GM12878 (cell line): ENCODE measurements around the gene ZNF574. TPM values are rescaled to one million over a fixed set of nuclear protein-coding genes. Genes with fewer than 3 reads are reported as not detected.

Source experiments
- ATAC-seq: fragments of 200-7000 bp; cut with Tn5 transposase; 3 replicates; pipeline ENCODE4 v1.9.1; 2020; ENCODE audit warnings: mild to moderate bottlenecking, moderate library complexity
- BruUV-seq: library from RNA; stranded (reverse); fragments of 400-500 nt; replicated peaks from 2 replicates; lab custom pipeline; 2021; lab: Mats Ljungman, UMichigan
- CTCF ChIA-PET: fragments of 300-600 bp; sonication (Branson Sonifier 250); formaldehyde crosslinking; extraction: SDS; loops from one replicate; lab custom pipeline; 2021; ENCODE audit warnings: inconsistent platforms; lab: Yijun Ruan, JAX
- POLR2A ChIA-PET: fragments of 350-600 bp; formaldehyde crosslinking; extraction: SDS; loops from one replicate; lab custom pipeline; 2021; ENCODE audit warnings: inconsistent platforms; lab: Charles Lee
- RAD21 ChIA-PET: fragments of 300-600 bp; sonication (Branson Sonifier 250); formaldehyde crosslinking; loops from one replicate; lab custom pipeline; 2023; ENCODE audit warnings: antibody characterized with exemption; ENCODE audit not compliant: unreplicated experiment; lab: Charles Lee
- SMC1A ChIA-PET: fragments of 300-600 bp; sonication (Branson Sonifier 250); formaldehyde crosslinking; loops from one replicate; lab custom pipeline; 2023; ENCODE audit not compliant: unreplicated experiment, uncharacterized antibody; lab: Charles Lee
- DNase-seq: peaks from one replicate; pipeline ENCODE4 v3.0.0-alpha.2; 2011; ENCODE audit warnings: low read depth, low spot score
- FAIRE-seq: peaks from 3 replicates; lab custom pipeline; 2011; peaks lifted over from hg19 to GRCh38; lab: Jason Lieb, UNC
- H2AFZ ChIP-seq: 2 replicates; pipeline ENCODE4 v1.6.0; 2011; ENCODE audit warnings: low read depth, low read length, control low read depth; ENCODE audit not compliant: control insufficient read depth
- H3K27ac ChIP-seq: 2 replicates; pipeline ENCODE4 v1.5.1; 2011; ENCODE audit warnings: control low read depth; ENCODE audit not compliant: control insufficient read depth, insufficient read depth
- H3K27me3 ChIP-seq, 2 experiments: replicated peaks in 1 of 2; 2 replicates each; pipeline versions ENCODE4 v1.6.0 to v1.6.1; 2011; ENCODE audit warnings: low read length in 1 of 2; ENCODE audit not compliant: control insufficient read depth in 2 of 2, insufficient read depth in 2 of 2
- H3K36me3 ChIP-seq, 2 experiments: 2 replicates each; pipeline ENCODE4 v1.5.1; 2011; ENCODE audit warnings: low read length in 1 of 2; ENCODE audit not compliant: control insufficient read depth in 2 of 2, insufficient read depth in 2 of 2
- H3K4me1 ChIP-seq: 2 replicates; pipeline ENCODE4 v1.6.1; 2011; ENCODE audit warnings: mild to moderate bottlenecking, low read length, moderate library complexity, mixed read lengths; ENCODE audit not compliant: control insufficient read depth, insufficient read depth
- H3K4me2 ChIP-seq: 2 replicates; pipeline ENCODE4 v1.6.0; 2011; ENCODE audit warnings: control low read depth; ENCODE audit not compliant: control insufficient read depth, insufficient read depth
- H3K4me3 ChIP-seq: fragments of 200-600 bp; sonication (generic); 2 replicates; pipeline ENCODE4 v1.5.1; 2016
- H3K79me2 ChIP-seq: 2 replicates; pipeline ENCODE4 v1.6.0; 2011; ENCODE audit warnings: low read length; ENCODE audit not compliant: control insufficient read depth, insufficient read depth
- H3K9ac ChIP-seq: 2 replicates; pipeline ENCODE4 v1.8.0; 2011; ENCODE audit warnings: low read length, control low read depth, mixed read lengths; ENCODE audit not compliant: control insufficient read depth, insufficient read depth
- H3K9me3 ChIP-seq: replicated peaks from 3 replicates; pipeline ENCODE4 v1.5.1; 2011; ENCODE audit warnings: mild to moderate bottlenecking, low read length; ENCODE audit not compliant: control insufficient read depth, insufficient read depth
- H4K20me1 ChIP-seq: 2 replicates; pipeline ENCODE4 v1.6.0; 2011; ENCODE audit not compliant: control insufficient read depth, insufficient read depth
- BHLHE40 ChIP-seq, 2 experiments: fragments of 450-650 bp in 1 of 2; IDR thresholded peaks; 2 replicates each; pipeline ENCODE4 v1.6.1; 2011 to 2017; ENCODE audit warnings: low read depth in 2 of 2, borderline replicate concordance in 1 of 2, improper control_type of control experiment in 1 of 2, low read length in 1 of 2, mild to moderate bottlenecking in 1 of 2
- BMI1 ChIP-seq: fragments of 450-650 bp; IDR thresholded peaks from 2 replicates; pipeline ENCODE4 v1.6.1; 2016; ENCODE audit warnings: mild to moderate bottlenecking, moderate library complexity, borderline replicate concordance
- CEBPB ChIP-seq, 2 experiments: fragments of 150-350 bp in 1 of 2; IDR thresholded peaks; 2 replicates each; pipeline ENCODE4 v1.6.1; 2012 to 2014; ENCODE audit warnings: low read depth in 2 of 2, low read length in 2 of 2, borderline replicate concordance in 1 of 2, inconsistent platforms in 1 of 2
- CEBPZ ChIP-seq: fragments of 150-350 bp; IDR thresholded peaks from 2 replicates; pipeline ENCODE4 v1.6.1; 2016; ENCODE audit warnings: low read depth, low read length
- DPF2 ChIP-seq: fragments of 450-650 bp; IDR thresholded peaks from 2 replicates; pipeline ENCODE4 v1.6.1; 2017; ENCODE audit warnings: mild to moderate bottlenecking
- ELK1 ChIP-seq: IDR thresholded peaks from 2 replicates; pipeline ENCODE4 v1.6.1; 2012; ENCODE audit warnings: low read depth, low read length, improper control_type of control experiment
- HDAC6 ChIP-seq: fragments of 200-600 bp; sonication (generic); IDR thresholded peaks from one replicate; pipeline ENCODE4 v1.8.0; 2017; ENCODE audit warnings: antibody characterized with exemption; ENCODE audit not compliant: unreplicated experiment
- IKZF1 ChIP-seq: fragments of 450-650 bp; conservative IDR thresholded peaks from 2 replicates; pipeline ENCODE4 v1.6.1; 2017; ENCODE audit warnings: antibody characterized with exemption, mild to moderate bottlenecking
- IRF3 ChIP-seq: fragments of 450-650 bp; IDR thresholded peaks from 2 replicates; pipeline ENCODE4 v1.6.1; 2014; ENCODE audit warnings: mild to moderate bottlenecking
- MEF2B ChIP-seq: fragments of 450-650 bp; IDR thresholded peaks from 2 replicates; pipeline ENCODE4 v1.6.1; 2018; ENCODE audit warnings: mild to moderate bottlenecking, moderate library complexity; ENCODE audit not compliant: partially characterized antibody, poor library complexity, severe bottlenecking
- MYB ChIP-seq: fragments of 150-350 bp; IDR thresholded peaks from 2 replicates; pipeline ENCODE4 v1.6.1; 2014; ENCODE audit warnings: mild to moderate bottlenecking, low read depth, low read length, borderline replicate concordance
- NFYB ChIP-seq: IDR thresholded peaks from 2 replicates; pipeline ENCODE4 v1.6.1; 2011; ENCODE audit warnings: low read depth, mild to moderate bottlenecking, low read length, improper control_type of control experiment, moderate library complexity; ENCODE audit not compliant: insufficient read depth
- NR2C2 ChIP-seq: IDR thresholded peaks from 2 replicates; pipeline ENCODE4 v1.6.1; 2011; ENCODE audit warnings: borderline replicate concordance, low read depth; ENCODE audit not compliant: control insufficient read depth, insufficient read length
- POLR2AphosphoS2 ChIP-seq: IDR thresholded peaks from 2 replicates; pipeline ENCODE4 v1.6.1; 2011; ENCODE audit warnings: low read depth, mild to moderate bottlenecking, low read length, improper control_type of control experiment, moderate library complexity
- RB1 ChIP-seq: fragments of 450-650 bp; formaldehyde crosslinking; IDR thresholded peaks from 2 replicates; pipeline ENCODE4 v1.6.1; 2017; ENCODE audit warnings: mild to moderate bottlenecking, borderline replicate concordance
- USF2 ChIP-seq: IDR thresholded peaks from 2 replicates; pipeline ENCODE4 v1.6.1; 2011; ENCODE audit warnings: low read depth, low read length, improper control_type of control experiment, borderline replicate concordance
- WGBS: methylation state at CpG from one replicate; pipeline ENCODE4 v1.1.6; 2016; ENCODE audit warnings: low lambda C conversion rate; ENCODE audit not compliant: insufficient replicate concordance, insufficient coverage; ENCODE audit errors: missing lambda C conversion rate; 5-methylcytosine and 5-hydroxymethylcytosine counted together
- in situ Hi-C: fragments of 300-500 bp; cut with MboI; formaldehyde crosslinking; loops from 9 replicates; pipeline ENCODE4 v1.14.3; 2018; ENCODE audit warnings: mixed read lengths
- intact Hi-C: fragments of 100-400 bp; cut with micrococcal nuclease; formaldehyde crosslinking; loops from one replicate; pipeline ENCODE4 v1.14.2; 2022; ENCODE audit not compliant: unreplicated experiment
- polyA plus RNA-seq, 11 experiments: library from polyadenylated mRNA; depleted of rRNA in 4 of 11; unstranded in 6 of 11; stranded (reverse) in 5 of 11; fragments of >200 nt; fragmentation: Nextera tagmentation in 4 of 11; fragmentation: Illumina TruSeq in 1 of 11; extraction: Ambion mirVana in 4 of 11; extraction: Trizol in 1 of 11; gene quantifications; 1 replicate in 1 of 11; 2 replicates in 10 of 11; pipeline versions ENCODE4 v1.2.1 to v1.2.3, GENCODE V29; 2011 to 2016; ENCODE audit warnings: inconsistent platforms in 2 of 11, missing spikeins in 2 of 11, low read depth in 1 of 11
- total RNA-seq, 4 experiments: library from RNA; depleted of rRNA in 3 of 4; stranded (reverse); fragments of >200 nt in 3 of 4; fragmentation: Illumina TruSeq in 1 of 4; extraction: Trizol in 1 of 4; gene quantifications; 2 replicates each; pipeline versions ENCODE4 v1.2.1 to v1.2.3, GENCODE V29; 2013 to 2021

ZNF574 gene
- total and polyA plus RNA-seq, 10 of the 15 experiments (the other 5 are each of a cell fraction or from before 2014, with no cell fraction given) = 0.32 to 25.6 (median 11.4) TPM

GRCh38 chr19:42076380-42076944, 496 bp downstream of the ZNF574 start:
- peaks cover 14 to 29% of the 10 kb centered on the region in 2 experiments; a peak in 3 of 4 replicates for H3K36me3 ChIP-seq
- CTCF ChIA-PET = interaction anchor here (0.7 to 1.5 kb wide), 5 partner anchors 19 to 220 kb away, joined by 3 to 4 read pairs (median 3); partner anchors contain the start of genes POU2F2 and RPS19
- FAIRE-seq (no peak), ATAC-seq (no peak), DNase-seq (no peak)
- intact Hi-C loops (no loop called here), in situ Hi-C loops (no loop called here)
- SMC1A ChIA-PET = interaction anchor here (0.7 to 1.6 kb wide), 3 partner anchors 27 to 510 kb away, joined by 3 to 4 read pairs (median 3); no protein-coding TSS in a partner anchor
- WGBS = under 1% methylated on average over 11 of the region's 33 CpGs
- BruUV-seq = no TSS peak
- peak overlapping the region; percentile 90 for H3K9ac ChIP-seq
- POLR2A ChIA-PET = interaction anchor here (0.9 to 1.2 kb wide), 7 partner anchors 14 to 250 kb away, joined by 3 to 5 read pairs (median 3); no protein-coding TSS in a partner anchor
- H3K4me2 ChIP-seq = peak overlapping the region; percentile 86
- H3K4me3 ChIP-seq = peak overlapping the region; percentile 95
- peak overlapping the region; percentile 76 for H3K27ac ChIP-seq
- peaks cover 5% of the 10 kb centered on the region; the same call in 1 of the 2 replicates for H4K20me1 ChIP-seq
- H3K27me3 ChIP-seq = no peaks in the 10 kb centered on the region
- H3K4me1 ChIP-seq = peaks cover 16% of the 10 kb centered on the region
- H3K79me2 ChIP-seq = peaks cover 32% of the 10 kb centered on the region
- H3K9me3 ChIP-seq = no peaks in the 10 kb centered on the region
- RAD21 ChIA-PET = interaction anchor here (1.0 to 1.3 kb wide), 2 partner anchors 56 to 122 kb away, joined by 3 to 4 read pairs; no protein-coding TSS in a partner anchor
- H2AFZ ChIP-seq = no peak overlapping the region
- 0 out of 2 replicates have a peak, but pooled peaks have one; percentile 14 for TF ChIP-seq RB1
- no peak for TF ChIP-seq NFYB
- TF ChIP-seq DPF2 = peak; percentile 58; the same call in 1 of the 2 replicates
- no peak for TF ChIP-seq ELK1
- TF ChIP-seq HDAC6 = peak; percentile 82
- no peak; the same call in 1 of the 2 replicates for TF ChIP-seq IKZF1
- TF ChIP-seq IRF3 = no peak
- TF ChIP-seq CEBPZ = no peak
- no peak for TF ChIP-seq MYB
- no peak for TF ChIP-seq CEBPB (IDR thresholded peaks at IDR 0.05; ENCODE audit: borderline replicate concordance in 1 of 2, low read depth in 2 of 2, low read length in 2 of 2)
- TF ChIP-seq BMI1 = no peak
- no peak for TF ChIP-seq USF2
- peak; percentile 74 for TF ChIP-seq MEF2B
- no peak for TF ChIP-seq NR2C2
- TF ChIP-seq BHLHE40 (IDR thresholded peaks at IDR 0.05; ENCODE audit: borderline replicate concordance in 1 of 2, low read depth in 2 of 2, low read length in 1 of 2) = peak; percentile 2 to 10; a peak in 1 of 4 replicates
- no peak for TF ChIP-seq POLR2AphosphoS2
